WTC11 (cell line): ENCODE results near the gene MAP7. TPM values are rescaled to one million over a fixed set of nuclear protein-coding genes. Genes with fewer than 3 reads are reported as not detected.
A peak's percentile ranks its signal among the peaks of the same experiment; 100 is the strongest.

Experiments used
- ATAC-seq: fragments of 200-7000 bp; cut with Tn5 transposase; 2 replicates; pipeline ENCODE4 v1.10.0; 2021; ENCODE audit warnings: mild to moderate bottlenecking, moderate library complexity
- CTCF ChIA-PET: fragments of 300-600 bp; sonication (Branson Sonifier 250); formaldehyde crosslinking; loops from one replicate; lab custom pipeline; 2021; ENCODE audit warnings: antibody characterized with exemption; lab: Charles Lee
- POLR2A ChIA-PET: fragments of 350-600 bp; sonication (Branson Sonifier 250); formaldehyde crosslinking; loops from one replicate; lab custom pipeline; 2021; ENCODE audit warnings: antibody characterized with exemption; lab: Charles Lee
- DNase-seq: peaks from one replicate; pipeline ENCODE4 v3.0.0; 2021; ENCODE audit warnings: low spot score
- H3K27ac Mint-ChIP-seq: 2 replicates; pipeline ENCODE4 v1.8.0; 2021; ENCODE audit warnings: mixed read lengths
- H3K27me3 Mint-ChIP-seq: 2 replicates; pipeline ENCODE4 v1.8.0; 2021; ENCODE audit warnings: low read depth, mild to moderate bottlenecking, moderate library complexity, mixed read lengths
- H3K36me3 Mint-ChIP-seq: 2 replicates; pipeline ENCODE4 v1.8.0; 2021; ENCODE audit warnings: mixed read lengths
- H3K4me1 Mint-ChIP-seq: 2 replicates; pipeline ENCODE4 v1.8.0; 2022; ENCODE audit warnings: mixed read lengths
- H3K4me3 Mint-ChIP-seq: 2 replicates; pipeline ENCODE4 v1.8.0; 2021; ENCODE audit warnings: mild to moderate bottlenecking, moderate library complexity, mixed read lengths
- H3K9me3 Mint-ChIP-seq: 2 replicates; pipeline ENCODE4 v1.8.0; 2021; ENCODE audit warnings: mixed read lengths
- CREB1 ChIP-seq: sonication (generic); formaldehyde crosslinking; IDR thresholded peaks from 2 replicates; pipeline ENCODE4 v1.8.0; 2023; ENCODE audit warnings: mild to moderate bottlenecking, missing genetic modification reagents
- CREM ChIP-seq: sonication (generic); formaldehyde crosslinking; IDR thresholded peaks from 2 replicates; pipeline ENCODE4 v1.8.1; 2022; ENCODE audit warnings: mild to moderate bottlenecking, missing genetic modification reagents, moderate library complexity
- GABPB1 ChIP-seq: sonication (generic); formaldehyde crosslinking; IDR thresholded peaks from 2 replicates; pipeline ENCODE4 v1.8.1; 2023; ENCODE audit warnings: mild to moderate bottlenecking, missing genetic modification reagents
- NFATC4 ChIP-seq: fragments of 250-450 bp; sonication (Bioruptor Pico); IDR thresholded peaks from 2 replicates; pipeline ENCODE4 v1.9.0; 2021; ENCODE audit warnings: mild to moderate bottlenecking
- NFYB ChIP-seq: sonication (generic); formaldehyde crosslinking; conservative IDR thresholded peaks from 2 replicates; pipeline ENCODE4 v1.8.0; 2022; ENCODE audit warnings: low read depth, missing genetic modification reagents
- PRRX2 ChIP-seq: fragments of 250-450 bp; sonication (Bioruptor Pico); IDR thresholded peaks from 2 replicates; pipeline ENCODE4 v1.8.0; 2021; ENCODE audit warnings: mild to moderate bottlenecking
- SP1 ChIP-seq: sonication (generic); formaldehyde crosslinking; conservative IDR thresholded peaks from 2 replicates; pipeline ENCODE4 v1.8.1; 2022; ENCODE audit warnings: missing genetic modification reagents
- TEAD1 ChIP-seq: sonication (generic); formaldehyde crosslinking; IDR thresholded peaks from 2 replicates; pipeline ENCODE4 v1.8.0; 2022; ENCODE audit warnings: mild to moderate bottlenecking, missing genetic modification reagents
- ZNF232 ChIP-seq: sonication (generic); formaldehyde crosslinking; IDR thresholded peaks from 2 replicates; pipeline ENCODE4 v1.8.0; 2022; ENCODE audit warnings: mild to moderate bottlenecking, missing genetic modification reagents
- ZNF263 ChIP-seq: sonication (generic); formaldehyde crosslinking; IDR thresholded peaks from 2 replicates; pipeline ENCODE4 v1.8.1; 2022; ENCODE audit warnings: low read depth, mild to moderate bottlenecking, moderate library complexity, missing genetic modification reagents
- ZNF396 ChIP-seq: fragments of 250-450 bp; sonication (Bioruptor Pico); IDR thresholded peaks from 2 replicates; pipeline ENCODE4 v1.8.0; 2021; ENCODE audit warnings: mild to moderate bottlenecking, moderate library complexity, borderline replicate concordance
- total RNA-seq: library from RNA; stranded (reverse); gene quantifications from 3 replicates; pipeline ENCODE4 v1.2.3, GENCODE V29; 2021
- TF ChIP-seq, protein P1 (sequence below): sonication (generic); formaldehyde crosslinking; IDR thresholded peaks from 2 replicates; pipeline ENCODE4 v1.8.1; 2023; ENCODE audit warnings: mild to moderate bottlenecking, missing genetic modification reagents, borderline replicate concordance
- TF ChIP-seq, protein P2 (sequence below): fragments of 250-450 bp; sonication (Bioruptor Pico); IDR thresholded peaks from 2 replicates; pipeline ENCODE4 v1.9.0; 2021; ENCODE audit warnings: mild to moderate bottlenecking, borderline replicate concordance
- TF ChIP-seq, protein P3 (sequence below): fragments of 250-450 bp; sonication (Bioruptor Pico); IDR thresholded peaks from 2 replicates; pipeline ENCODE4 v1.9.0; 2021; ENCODE audit warnings: mild to moderate bottlenecking
- TF ChIP-seq, protein P4 (sequence below): sonication (generic); formaldehyde crosslinking; IDR thresholded peaks from 2 replicates; pipeline ENCODE4 v1.8.1; 2022; ENCODE audit warnings: mild to moderate bottlenecking, missing genetic modification reagents, moderate library complexity, borderline replicate concordance
- TF ChIP-seq, protein P5 (sequence below): sonication (generic); formaldehyde crosslinking; IDR thresholded peaks from 2 replicates; pipeline ENCODE4 v1.8.1; 2022; ENCODE audit warnings: low read depth, missing genetic modification reagents, borderline replicate concordance
- TF ChIP-seq, protein P6 (sequence below): sonication (generic); formaldehyde crosslinking; IDR thresholded peaks from 2 replicates; pipeline ENCODE4 v1.8.0; 2022; ENCODE audit warnings: mild to moderate bottlenecking, missing genetic modification reagents
- TF ChIP-seq, protein P7 (sequence below): fragments of 250-450 bp; sonication (Bioruptor Pico); IDR thresholded peaks from 2 replicates; pipeline ENCODE4 v1.9.0; 2021; ENCODE audit warnings: moderate library complexity, mild to moderate bottlenecking, inconsistent platforms, borderline replicate concordance
- TF ChIP-seq, protein P8 (sequence below): sonication (generic); formaldehyde crosslinking; IDR thresholded peaks from 2 replicates; pipeline ENCODE4 v1.8.1; 2023; ENCODE audit warnings: mild to moderate bottlenecking, missing genetic modification reagents, moderate library complexity

The MAP7 gene
- total RNA-seq, 1 experiment from 2014 or later: 56.6 TPM

DNA sequence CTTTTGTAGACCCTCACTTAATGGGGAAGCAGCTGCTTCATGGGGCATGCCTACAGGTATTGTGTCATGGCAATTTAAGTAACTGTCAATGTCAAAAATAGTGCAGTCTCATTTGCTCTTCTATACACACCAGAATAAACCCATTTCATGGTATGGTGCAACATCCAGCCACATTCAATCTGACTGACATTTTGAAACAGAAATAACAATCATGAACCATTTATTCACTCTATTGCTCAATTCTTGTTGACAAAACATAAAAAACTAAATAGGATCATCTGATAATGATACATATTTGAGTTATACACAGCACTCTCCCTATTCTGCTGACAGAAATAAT, 122.9 kb downstream of the MAP7 start:
- H3K27me3 Mint-ChIP-seq: no peaks in the 10 kb centered on the region
- ATAC-seq: no peak
- no peaks in the 10 kb centered on the region for H3K9me3 Mint-ChIP-seq
- H3K4me1 Mint-ChIP-seq: peaks cover 54% of the 10 kb centered on the region
- H3K36me3 Mint-ChIP-seq: no peaks in the 10 kb centered on the region
- H3K4me3 Mint-ChIP-seq: no peak overlapping the region
- no peak overlapping the region for H3K27ac Mint-ChIP-seq
- POLR2A ChIA-PET: no interaction called here
- no peak for TF ChIP-seq PRRX2 (CRISPR knock-in tag)
- TF ChIP-seq SP1 (CRISPR knock-in tag): no peak
- TF ChIP-seq, protein P1, sequence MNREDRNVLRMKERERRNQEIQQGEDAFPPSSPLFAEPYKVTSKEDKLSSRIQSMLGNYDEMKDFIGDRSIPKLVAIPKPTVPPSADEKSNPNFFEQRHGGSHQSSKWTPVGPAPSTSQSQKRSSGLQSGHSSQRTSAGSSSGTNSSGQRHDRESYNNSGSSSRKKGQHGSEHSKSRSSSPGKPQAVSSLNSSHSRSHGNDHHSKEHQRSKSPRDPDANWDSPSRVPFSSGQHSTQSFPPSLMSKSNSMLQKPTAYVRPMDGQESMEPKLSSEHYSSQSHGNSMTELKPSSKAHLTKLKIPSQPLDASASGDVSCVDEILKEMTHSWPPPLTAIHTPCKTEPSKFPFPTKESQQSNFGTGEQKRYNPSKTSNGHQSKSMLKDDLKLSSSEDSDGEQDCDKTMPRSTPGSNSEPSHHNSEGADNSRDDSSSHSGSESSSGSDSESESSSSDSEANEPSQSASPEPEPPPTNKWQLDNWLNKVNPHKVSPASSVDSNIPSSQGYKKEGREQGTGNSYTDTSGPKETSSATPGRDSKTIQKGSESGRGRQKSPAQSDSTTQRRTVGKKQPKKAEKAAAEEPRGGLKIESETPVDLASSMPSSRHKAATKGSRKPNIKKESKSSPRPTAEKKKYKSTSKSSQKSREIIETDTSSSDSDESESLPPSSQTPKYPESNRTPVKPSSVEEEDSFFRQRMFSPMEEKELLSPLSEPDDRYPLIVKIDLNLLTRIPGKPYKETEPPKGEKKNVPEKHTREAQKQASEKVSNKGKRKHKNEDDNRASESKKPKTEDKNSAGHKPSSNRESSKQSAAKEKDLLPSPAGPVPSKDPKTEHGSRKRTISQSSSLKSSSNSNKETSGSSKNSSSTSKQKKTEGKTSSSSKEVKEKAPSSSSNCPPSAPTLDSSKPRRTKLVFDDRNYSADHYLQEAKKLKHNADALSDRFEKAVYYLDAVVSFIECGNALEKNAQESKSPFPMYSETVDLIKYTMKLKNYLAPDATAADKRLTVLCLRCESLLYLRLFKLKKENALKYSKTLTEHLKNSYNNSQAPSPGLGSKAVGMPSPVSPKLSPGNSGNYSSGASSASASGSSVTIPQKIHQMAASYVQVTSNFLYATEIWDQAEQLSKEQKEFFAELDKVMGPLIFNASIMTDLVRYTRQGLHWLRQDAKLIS: no peak
- TF ChIP-seq, protein P2, sequence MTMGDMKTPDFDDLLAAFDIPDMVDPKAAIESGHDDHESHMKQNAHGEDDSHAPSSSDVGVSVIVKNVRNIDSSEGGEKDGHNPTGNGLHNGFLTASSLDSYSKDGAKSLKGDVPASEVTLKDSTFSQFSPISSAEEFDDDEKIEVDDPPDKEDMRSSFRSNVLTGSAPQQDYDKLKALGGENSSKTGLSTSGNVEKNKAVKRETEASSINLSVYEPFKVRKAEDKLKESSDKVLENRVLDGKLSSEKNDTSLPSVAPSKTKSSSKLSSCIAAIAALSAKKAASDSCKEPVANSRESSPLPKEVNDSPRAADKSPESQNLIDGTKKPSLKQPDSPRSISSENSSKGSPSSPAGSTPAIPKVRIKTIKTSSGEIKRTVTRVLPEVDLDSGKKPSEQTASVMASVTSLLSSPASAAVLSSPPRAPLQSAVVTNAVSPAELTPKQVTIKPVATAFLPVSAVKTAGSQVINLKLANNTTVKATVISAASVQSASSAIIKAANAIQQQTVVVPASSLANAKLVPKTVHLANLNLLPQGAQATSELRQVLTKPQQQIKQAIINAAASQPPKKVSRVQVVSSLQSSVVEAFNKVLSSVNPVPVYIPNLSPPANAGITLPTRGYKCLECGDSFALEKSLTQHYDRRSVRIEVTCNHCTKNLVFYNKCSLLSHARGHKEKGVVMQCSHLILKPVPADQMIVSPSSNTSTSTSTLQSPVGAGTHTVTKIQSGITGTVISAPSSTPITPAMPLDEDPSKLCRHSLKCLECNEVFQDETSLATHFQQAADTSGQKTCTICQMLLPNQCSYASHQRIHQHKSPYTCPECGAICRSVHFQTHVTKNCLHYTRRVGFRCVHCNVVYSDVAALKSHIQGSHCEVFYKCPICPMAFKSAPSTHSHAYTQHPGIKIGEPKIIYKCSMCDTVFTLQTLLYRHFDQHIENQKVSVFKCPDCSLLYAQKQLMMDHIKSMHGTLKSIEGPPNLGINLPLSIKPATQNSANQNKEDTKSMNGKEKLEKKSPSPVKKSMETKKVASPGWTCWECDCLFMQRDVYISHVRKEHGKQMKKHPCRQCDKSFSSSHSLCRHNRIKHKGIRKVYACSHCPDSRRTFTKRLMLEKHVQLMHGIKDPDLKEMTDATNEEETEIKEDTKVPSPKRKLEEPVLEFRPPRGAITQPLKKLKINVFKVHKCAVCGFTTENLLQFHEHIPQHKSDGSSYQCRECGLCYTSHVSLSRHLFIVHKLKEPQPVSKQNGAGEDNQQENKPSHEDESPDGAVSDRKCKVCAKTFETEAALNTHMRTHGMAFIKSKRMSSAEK: no peak
- TF ChIP-seq, protein P3, sequence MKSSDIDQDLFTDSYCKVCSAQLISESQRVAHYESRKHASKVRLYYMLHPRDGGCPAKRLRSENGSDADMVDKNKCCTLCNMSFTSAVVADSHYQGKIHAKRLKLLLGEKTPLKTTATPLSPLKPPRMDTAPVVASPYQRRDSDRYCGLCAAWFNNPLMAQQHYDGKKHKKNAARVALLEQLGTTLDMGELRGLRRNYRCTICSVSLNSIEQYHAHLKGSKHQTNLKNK (CRISPR knock-in tag): no peak
- TF ChIP-seq, protein P4, sequence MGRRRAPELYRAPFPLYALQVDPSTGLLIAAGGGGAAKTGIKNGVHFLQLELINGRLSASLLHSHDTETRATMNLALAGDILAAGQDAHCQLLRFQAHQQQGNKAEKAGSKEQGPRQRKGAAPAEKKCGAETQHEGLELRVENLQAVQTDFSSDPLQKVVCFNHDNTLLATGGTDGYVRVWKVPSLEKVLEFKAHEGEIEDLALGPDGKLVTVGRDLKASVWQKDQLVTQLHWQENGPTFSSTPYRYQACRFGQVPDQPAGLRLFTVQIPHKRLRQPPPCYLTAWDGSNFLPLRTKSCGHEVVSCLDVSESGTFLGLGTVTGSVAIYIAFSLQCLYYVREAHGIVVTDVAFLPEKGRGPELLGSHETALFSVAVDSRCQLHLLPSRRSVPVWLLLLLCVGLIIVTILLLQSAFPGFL (CRISPR knock-in tag): no peak
- TF ChIP-seq NFATC4: no peak
- TF ChIP-seq, protein P5, sequence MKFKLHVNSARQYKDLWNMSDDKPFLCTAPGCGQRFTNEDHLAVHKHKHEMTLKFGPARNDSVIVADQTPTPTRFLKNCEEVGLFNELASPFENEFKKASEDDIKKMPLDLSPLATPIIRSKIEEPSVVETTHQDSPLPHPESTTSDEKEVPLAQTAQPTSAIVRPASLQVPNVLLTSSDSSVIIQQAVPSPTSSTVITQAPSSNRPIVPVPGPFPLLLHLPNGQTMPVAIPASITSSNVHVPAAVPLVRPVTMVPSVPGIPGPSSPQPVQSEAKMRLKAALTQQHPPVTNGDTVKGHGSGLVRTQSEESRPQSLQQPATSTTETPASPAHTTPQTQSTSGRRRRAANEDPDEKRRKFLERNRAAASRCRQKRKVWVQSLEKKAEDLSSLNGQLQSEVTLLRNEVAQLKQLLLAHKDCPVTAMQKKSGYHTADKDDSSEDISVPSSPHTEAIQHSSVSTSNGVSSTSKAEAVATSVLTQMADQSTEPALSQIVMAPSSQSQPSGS (CRISPR knock-in tag): no peak
- TF ChIP-seq ZNF396 (CRISPR knock-in tag): no peak
- CTCF ChIA-PET: no interaction called here
- no peak for DNase-seq

DNA sequence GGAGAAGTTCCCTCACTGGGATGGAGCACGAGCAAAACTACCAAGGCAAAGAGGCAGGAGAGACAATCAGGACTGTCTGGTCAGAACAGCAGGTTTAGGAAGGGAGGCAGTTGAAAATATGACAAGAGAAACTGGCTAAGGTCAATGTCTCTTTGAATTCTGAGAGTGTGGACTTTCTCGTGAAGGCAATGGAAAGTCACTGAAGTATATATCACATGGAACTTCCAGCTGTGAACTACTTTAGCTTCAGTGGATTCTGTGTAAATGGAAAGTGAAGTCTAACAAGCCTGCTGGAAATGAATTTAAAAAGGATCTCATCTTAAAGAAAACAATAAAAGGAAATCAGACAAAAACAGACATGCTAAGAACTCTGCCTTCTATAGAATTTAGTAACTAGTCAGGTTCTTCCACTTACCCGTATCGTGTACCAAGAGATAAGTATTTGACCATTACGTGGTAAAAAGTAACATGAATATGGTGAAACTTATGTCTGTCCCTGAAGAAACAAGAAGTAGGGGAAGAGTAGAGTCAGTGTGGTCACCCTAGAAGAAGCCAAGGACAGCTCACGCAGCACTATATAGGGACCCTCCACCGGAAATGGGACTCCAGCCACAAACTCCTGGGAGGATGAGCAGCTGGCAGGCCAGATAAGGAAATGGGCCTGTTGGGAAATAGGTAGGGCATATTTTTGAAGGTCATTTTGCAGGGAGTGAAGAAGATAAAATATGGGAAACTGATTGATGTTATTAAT, 123.4 kb downstream of the MAP7 start:
- Mint-ChIP-seq H3K9me3 (no peaks in the 10 kb centered on the region), H3K36me3 (no peaks in the 10 kb centered on the region), H3K4me3 (no peak overlapping the region), H3K27me3 (no peaks in the 10 kb centered on the region), H3K4me1 (peaks cover 49% of the 10 kb centered on the region), H3K27ac (peak overlapping the region; percentile 10; the same call in 1 of the 2 replicates)
- ChIA-PET POLR2A (no interaction called here), CTCF (no interaction called here)
- DNase-seq (no peak), ATAC-seq (no peak)
- TF ChIP-seq TEAD1 (CRISPR knock-in tag) (no peak), ZNF232 (CRISPR knock-in tag) (no peak), GABPB1 (CRISPR knock-in tag) (no peak), CREM (CRISPR knock-in tag) (no peak), NFYB (CRISPR knock-in tag) (no peak), CREB1 (CRISPR knock-in tag) (no peak), ZNF263 (CRISPR knock-in tag) (no peak)
- TF ChIP-seq, protein P6, sequence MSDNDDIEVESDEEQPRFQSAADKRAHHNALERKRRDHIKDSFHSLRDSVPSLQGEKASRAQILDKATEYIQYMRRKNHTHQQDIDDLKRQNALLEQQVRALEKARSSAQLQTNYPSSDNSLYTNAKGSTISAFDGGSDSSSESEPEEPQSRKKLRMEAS (CRISPR knock-in tag): no peak
- TF ChIP-seq, protein P7, sequence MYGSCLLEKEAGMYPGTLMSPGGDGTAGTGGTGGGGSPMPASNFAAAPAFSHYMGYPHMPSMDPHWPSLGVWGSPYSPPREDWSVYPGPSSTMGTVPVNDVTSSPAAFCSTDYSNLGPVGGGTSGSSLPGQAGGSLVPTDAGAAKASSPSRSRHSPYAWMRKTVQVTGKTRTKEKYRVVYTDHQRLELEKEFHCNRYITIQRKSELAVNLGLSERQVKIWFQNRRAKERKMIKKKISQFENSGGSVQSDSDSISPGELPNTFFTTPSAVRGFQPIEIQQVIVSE (CRISPR knock-in tag): no peak
- TF ChIP-seq, protein P8, sequence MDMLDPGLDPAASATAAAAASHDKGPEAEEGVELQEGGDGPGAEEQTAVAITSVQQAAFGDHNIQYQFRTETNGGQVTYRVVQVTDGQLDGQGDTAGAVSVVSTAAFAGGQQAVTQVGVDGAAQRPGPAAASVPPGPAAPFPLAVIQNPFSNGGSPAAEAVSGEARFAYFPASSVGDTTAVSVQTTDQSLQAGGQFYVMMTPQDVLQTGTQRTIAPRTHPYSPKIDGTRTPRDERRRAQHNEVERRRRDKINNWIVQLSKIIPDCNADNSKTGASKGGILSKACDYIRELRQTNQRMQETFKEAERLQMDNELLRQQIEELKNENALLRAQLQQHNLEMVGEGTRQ (CRISPR knock-in tag): no peak
- TF ChIP-seq, protein P4 (CRISPR knock-in tag): no peak
